Neural crest cell (in vitro differentiated cells): ENCODE results near the gene ST6GALNAC5. TPM values are rescaled to one million over a fixed set of nuclear protein-coding genes. Genes with fewer than 3 reads are reported as not detected.

ENCODE experiments used
- DNase-seq: peaks from one replicate; pipeline ENCODE4 v3.0.0; 2021; ENCODE audit warnings: low read depth, mixed read lengths, low spot score
- H3K27ac Mint-ChIP-seq: one replicate; pipeline ENCODE4 v1.8.0; 2021; ENCODE audit warnings: mild to moderate bottlenecking, mixed read lengths; ENCODE audit not compliant: unreplicated experiment
- H3K27me3 Mint-ChIP-seq: 2 replicates; pipeline ENCODE4 v1.8.0; 2021; ENCODE audit warnings: low read depth, mild to moderate bottlenecking, mixed read lengths
- H3K36me3 Mint-ChIP-seq: 2 replicates; pipeline ENCODE4 v1.8.0; 2021; ENCODE audit warnings: low read depth, mild to moderate bottlenecking, mixed read lengths
- H3K4me1 Mint-ChIP-seq: 2 replicates; pipeline ENCODE4 v1.8.0; 2021; ENCODE audit warnings: mixed read lengths
- H3K4me3 Mint-ChIP-seq: one replicate; pipeline ENCODE4 v1.8.0; 2021; ENCODE audit warnings: mild to moderate bottlenecking, mixed read lengths
- H3K9me3 Mint-ChIP-seq: 2 replicates; pipeline ENCODE4 v1.8.0; 2021; ENCODE audit warnings: mixed read lengths
- CTCF ChIP-seq: fragments of 200-600 bp; sonication (generic); conservative IDR thresholded peaks from 2 replicates; pipeline ENCODE4 v1.5.0; 2021; ENCODE audit warnings: antibody characterized with exemption, mild to moderate bottlenecking
- total RNA-seq: library from RNA; stranded (reverse); gene quantifications from 2 replicates; pipeline ENCODE4 v1.2.1, GENCODE V29; 2021

ST6GALNAC5 gene
- total RNA-seq, 1 donor from 2014 or later, result 45.6 TPM

DNA sequence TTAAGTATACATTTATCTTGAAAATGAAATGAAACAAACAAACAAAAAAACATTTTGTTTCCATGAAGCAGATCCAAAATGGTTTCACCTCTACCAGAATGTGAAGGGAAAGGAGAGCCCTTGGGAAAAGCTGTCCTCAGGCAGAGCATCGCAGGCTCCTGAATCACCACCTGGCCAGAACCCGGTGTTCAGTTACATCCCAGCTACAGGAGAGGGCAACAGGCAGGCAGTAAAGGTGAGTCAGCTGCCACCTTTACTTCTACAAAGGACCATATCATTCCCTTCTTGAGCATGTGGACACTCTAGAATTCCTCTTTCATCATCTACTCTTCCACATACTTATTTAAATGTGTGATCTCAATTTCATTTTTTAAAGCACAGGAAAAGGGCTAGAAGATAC is 200.7 kb downstream of the ST6GALNAC5 start:
- no peak overlapping the region for H3K27ac Mint-ChIP-seq

GRCh38 chr1:77076759-77077158 is 209.5 kb downstream of the ST6GALNAC5 start:
- no peak overlapping the region for H3K27ac Mint-ChIP-seq
- no peaks in the 10 kb centered on the region for H3K4me1 Mint-ChIP-seq
- H3K4me3 Mint-ChIP-seq, result no peak overlapping the region
- TF ChIP-seq CTCF, result no peak
- H3K9me3 Mint-ChIP-seq, result peaks cover 4% of the 10 kb centered on the region
- H3K36me3 Mint-ChIP-seq, result peaks cover 15% of the 10 kb centered on the region
- no peaks in the 10 kb centered on the region for H3K27me3 Mint-ChIP-seq
- DNase-seq, result no peak

More for the DNA sequence above, 200.7 kb downstream of the ST6GALNAC5 start:
- DNase-seq, result no peak
- H3K4me1 Mint-ChIP-seq, result peaks cover 22% of the 10 kb centered on the region
- H3K4me3 Mint-ChIP-seq, result no peak overlapping the region
- H3K9me3 Mint-ChIP-seq, result no peaks in the 10 kb centered on the region
- H3K27me3 Mint-ChIP-seq, result no peaks in the 10 kb centered on the region
- no peak for TF ChIP-seq CTCF
- H3K36me3 Mint-ChIP-seq, result peaks cover 15% of the 10 kb centered on the region

GRCh38 chr1:77081834-77082233 is 214.6 kb downstream of the ST6GALNAC5 start:
- Mint-ChIP-seq H3K36me3 (peaks cover 26% of the 10 kb centered on the region), H3K4me1 (peaks cover 10% of the 10 kb centered on the region), H3K4me3 (no peak overlapping the region), H3K9me3 (no peaks in the 10 kb centered on the region), H3K27me3 (no peaks in the 10 kb centered on the region), H3K27ac (no peak overlapping the region)
- TF ChIP-seq CTCF, result no peak
- no peak for DNase-seq

DNA sequence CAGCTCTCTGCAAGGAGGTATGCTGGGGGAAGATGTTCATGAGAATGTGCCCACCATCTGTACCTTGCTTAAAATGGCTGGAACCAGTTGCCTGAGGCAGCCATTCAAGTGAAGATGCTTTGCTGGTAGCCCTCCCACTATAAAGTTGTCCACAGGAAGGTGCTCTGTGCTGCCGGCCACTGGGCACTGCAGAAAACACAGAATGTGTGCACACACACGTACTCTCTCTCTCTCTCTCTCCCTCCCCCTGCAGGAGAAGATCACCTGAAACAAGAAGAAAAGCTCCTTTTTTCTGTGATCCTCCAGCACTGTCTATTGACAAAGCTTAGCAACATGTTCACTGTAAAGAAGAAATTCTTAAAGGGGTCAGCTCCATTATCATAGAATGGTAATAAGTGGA is 217.2 kb downstream of the ST6GALNAC5 start:
- H3K27ac Mint-ChIP-seq, result no peak overlapping the region
- H3K4me1 Mint-ChIP-seq, result peaks cover 10% of the 10 kb centered on the region
- TF ChIP-seq CTCF, result no peak
- no peaks in the 10 kb centered on the region for H3K27me3 Mint-ChIP-seq
- H3K36me3 Mint-ChIP-seq, result peaks cover 28% of the 10 kb centered on the region
- no peak for DNase-seq
- H3K4me3 Mint-ChIP-seq, result no peak overlapping the region
- H3K9me3 Mint-ChIP-seq, result no peaks in the 10 kb centered on the region

GRCh38 chr1:77085109-77085508 is 217.8 kb downstream of the ST6GALNAC5 start:
- Mint-ChIP-seq H3K36me3 (peaks cover 31% of the 10 kb centered on the region), H3K4me3 (no peak overlapping the region), H3K27ac (no peak overlapping the region), H3K9me3 (no peaks in the 10 kb centered on the region), H3K4me1 (peaks cover 17% of the 10 kb centered on the region), H3K27me3 (no peaks in the 10 kb centered on the region)
- TF ChIP-seq CTCF, result no peak
- no peak for DNase-seq

DNA sequence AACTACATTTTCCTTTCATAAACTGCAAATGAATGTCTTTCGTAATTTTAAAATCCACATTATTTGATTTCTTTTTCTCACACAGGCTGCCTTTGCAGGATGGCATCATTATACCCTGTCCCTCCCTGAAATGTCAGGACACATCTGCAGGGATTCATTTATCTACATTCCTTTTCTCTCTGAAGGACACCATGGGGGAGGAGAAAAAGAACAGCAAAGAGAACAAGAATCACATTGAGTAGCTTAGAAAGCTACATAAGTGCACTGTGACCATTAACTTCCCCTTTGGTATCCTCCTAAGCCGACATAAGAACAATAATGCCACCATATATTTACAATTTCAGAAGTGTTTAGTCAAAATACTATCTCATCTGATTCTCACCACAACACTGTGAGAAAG is 222.5 kb downstream of the ST6GALNAC5 start:
- Mint-ChIP-seq H3K9me3 (no peaks in the 10 kb centered on the region), H3K4me3 (no peak overlapping the region), H3K36me3 (peaks cover 21% of the 10 kb centered on the region), H3K4me1 (peaks cover 22% of the 10 kb centered on the region), H3K27ac (peak overlapping the region; percentile 20), H3K27me3 (no peaks in the 10 kb centered on the region)
- no peak for DNase-seq
- TF ChIP-seq CTCF, result no peak
